DOHH2 (cell line): ENCODE results near the gene SF1.

Experiments
- CTCF ChIP-seq: fragments of 200-600 bp; sonication (generic); IDR thresholded peaks from one replicate; pipeline ENCODE4 v1.5.1; 2014; ENCODE audit warnings: antibody characterized with exemption, mild to moderate bottlenecking, low read depth, low read length; ENCODE audit not compliant: poor library complexity, severe bottlenecking
- EZH2phosphoT487 ChIP-seq: fragments of 200-600 bp; sonication (generic); IDR thresholded peaks from 2 replicates; pipeline ENCODE4 v1.6.1; 2017; ENCODE audit warnings: borderline replicate concordance, mild to moderate bottlenecking, antibody characterized with exemption, low read length, moderate library complexity, mixed read lengths

DNA sequence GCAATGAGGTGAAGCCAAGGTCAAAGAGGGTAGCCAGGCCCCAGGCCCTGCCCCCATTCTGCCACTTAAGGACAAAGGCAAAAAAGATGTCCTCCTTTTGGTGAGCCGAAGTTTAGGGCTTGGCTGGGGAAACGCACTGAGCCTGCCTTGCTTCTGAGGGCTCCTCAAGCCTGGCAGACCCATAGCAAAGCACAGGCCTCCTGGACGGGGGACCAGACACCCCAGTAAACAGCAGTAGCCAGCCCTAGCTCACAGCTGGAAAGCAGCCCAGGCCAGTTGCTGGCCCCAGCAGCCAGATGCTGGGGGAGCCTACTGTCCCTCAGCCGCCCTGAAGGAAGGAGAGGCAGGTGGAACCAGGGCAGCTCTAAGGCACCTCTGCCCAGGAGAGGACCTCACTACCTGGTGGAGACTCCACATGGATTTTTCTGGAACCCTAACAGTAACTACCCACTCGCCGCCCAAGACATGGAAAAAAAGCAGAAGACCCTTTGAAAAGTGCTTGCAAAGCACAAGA, 14.8 kb downstream of the SF1 start:
- TF ChIP-seq CTCF (no peak), EZH2phosphoT487 (no peak)
